GM12873 (cell line): Measurements from ENCODE around the gene MSX2.

Source experiments
- CTCF ChIP-seq: IDR thresholded peaks from 2 replicates; pipeline ENCODE4 v1.5.1; 2012; ENCODE audit warnings: low read depth, mild to moderate bottlenecking, moderate library complexity, low read length, control low read depth; ENCODE audit not compliant: insufficient read depth; ENCODE audit errors: missing control alignments

The MSX2 gene

GRCh38 chr5:174752121-174752520 is 27.7 kb downstream of the MSX2 start:
- TF ChIP-seq CTCF, result no peak

DNA sequence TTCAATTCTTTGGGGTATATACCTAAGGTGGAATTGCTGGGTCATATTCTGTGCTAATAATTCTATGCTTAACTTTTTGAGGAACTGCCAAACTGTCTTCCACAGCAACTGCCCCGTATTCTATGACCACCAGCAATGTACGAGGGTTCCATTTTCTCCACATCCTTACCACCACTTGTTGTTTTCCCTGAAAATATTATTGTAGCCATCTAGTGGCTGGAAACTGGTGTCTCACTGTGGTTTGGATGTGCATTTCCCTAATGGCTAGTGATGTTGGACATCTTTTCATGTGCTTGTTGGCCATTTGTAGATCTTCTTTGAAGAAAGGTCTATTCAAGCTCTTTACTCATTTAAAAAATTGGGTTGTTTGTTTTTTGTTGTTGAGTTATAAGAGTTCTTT is 30.7 kb downstream of the MSX2 start:
- TF ChIP-seq CTCF, result no peak

DNA sequence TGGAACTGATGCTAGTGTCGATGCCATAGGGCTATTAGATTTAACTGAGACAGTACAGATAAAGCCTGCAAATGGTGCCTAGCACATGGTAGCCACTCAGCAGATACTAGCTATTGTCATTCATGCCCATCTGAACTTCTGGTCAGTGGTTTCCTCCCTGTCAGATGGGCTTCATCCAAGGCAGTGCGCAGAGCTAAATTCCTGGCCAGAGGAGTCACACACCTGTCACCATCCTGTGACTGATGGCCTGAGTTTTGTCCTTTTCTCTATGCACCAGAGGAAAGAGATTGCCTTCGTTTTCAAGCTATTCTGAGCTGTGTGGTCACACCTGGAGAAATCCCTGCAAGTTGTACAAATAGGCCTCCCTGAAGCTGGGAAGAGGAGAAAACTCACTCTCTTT is 34.7 kb downstream of the MSX2 start:
- TF ChIP-seq CTCF, result no peak

DNA sequence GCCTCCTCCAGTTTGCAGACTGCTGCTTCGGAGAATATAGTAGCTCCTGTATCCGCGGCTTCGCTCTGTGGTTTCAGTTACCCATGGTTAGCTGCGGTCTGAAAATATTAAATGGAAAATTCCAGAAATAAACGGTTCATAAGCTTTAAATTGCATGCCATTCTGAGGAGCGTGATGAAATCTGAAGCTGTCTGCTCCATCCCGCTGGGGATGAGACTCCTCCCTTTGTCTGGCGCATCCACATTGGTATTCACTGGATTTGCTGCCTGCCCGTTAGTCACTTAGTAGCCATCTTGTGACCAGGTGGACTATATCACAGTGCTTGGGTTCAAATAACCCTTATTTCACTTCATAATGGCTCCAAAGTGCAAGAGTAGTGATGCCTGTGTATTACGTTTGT is 36.3 kb downstream of the MSX2 start:
- TF ChIP-seq CTCF, result no peak

GRCh38 chr5:174764309-174764708 is 39.9 kb downstream of the MSX2 start:
- no peak for TF ChIP-seq CTCF

- no peak for TF ChIP-seq CTCF
Observed at GRCh38 chr5:174765540-174765939, 41.2 kb downstream of the MSX2 start.

- no peak for TF ChIP-seq CTCF
Observed at GRCh38 chr5:174767670-174768069, 43.3 kb downstream of the MSX2 start.
